GM18519 (cell line): ENCODE measurements around the gene CLASP2.

Experiments
- ATAC-seq: cut with Tn5 transposase; IDR thresholded peaks from one replicate; pipeline ENCODE4 v1.9.1; 2021; ENCODE audit warnings: mild to moderate bottlenecking, moderate library complexity; ENCODE audit not compliant: unreplicated experiment, low FRiP score

Gene CLASP2

DNA sequence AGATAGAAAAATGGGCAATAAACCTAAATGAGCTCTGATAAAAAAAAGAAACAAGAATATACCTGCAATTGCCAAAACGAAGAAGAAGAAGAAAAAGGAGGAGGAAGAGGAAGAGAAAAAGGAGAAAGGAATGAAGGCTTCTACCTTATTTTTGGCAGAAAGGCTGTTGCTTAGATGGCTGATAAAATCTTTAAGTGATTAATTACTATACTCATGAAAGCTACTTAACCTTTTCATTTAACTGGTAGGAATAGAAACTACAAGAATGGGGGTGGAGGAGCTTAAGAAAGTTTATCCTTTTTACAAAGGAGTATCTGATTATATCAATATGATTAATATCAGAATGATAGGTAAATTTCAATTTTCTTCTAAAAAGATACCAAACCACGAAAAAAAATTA, 75.2 kb downstream of the CLASP2 start:
- ATAC-seq = no peak

DNA sequence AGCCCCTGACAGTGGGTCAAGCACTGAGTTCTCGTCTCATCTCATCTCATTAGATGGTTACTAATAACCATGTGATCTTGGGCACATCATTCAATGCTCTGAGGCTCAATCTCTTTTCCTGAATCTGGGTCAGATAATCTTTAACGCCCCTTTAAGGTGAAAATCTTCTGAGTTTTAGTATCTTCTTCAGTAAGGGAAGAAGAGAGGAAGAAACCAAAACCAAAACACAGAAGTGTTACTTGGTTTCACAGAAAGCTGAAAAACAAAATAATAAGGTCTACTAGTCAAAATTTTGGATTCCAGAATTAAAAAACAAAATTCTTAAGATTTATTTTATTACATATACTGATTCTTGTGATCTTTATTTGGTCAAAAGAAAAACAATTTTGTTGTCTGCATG, 78.2 kb downstream of the CLASP2 start:
- ATAC-seq = no peak

GRCh38 chr3:33637482-33637881, 80.6 kb downstream of the CLASP2 start:
- no peak for ATAC-seq

DNA sequence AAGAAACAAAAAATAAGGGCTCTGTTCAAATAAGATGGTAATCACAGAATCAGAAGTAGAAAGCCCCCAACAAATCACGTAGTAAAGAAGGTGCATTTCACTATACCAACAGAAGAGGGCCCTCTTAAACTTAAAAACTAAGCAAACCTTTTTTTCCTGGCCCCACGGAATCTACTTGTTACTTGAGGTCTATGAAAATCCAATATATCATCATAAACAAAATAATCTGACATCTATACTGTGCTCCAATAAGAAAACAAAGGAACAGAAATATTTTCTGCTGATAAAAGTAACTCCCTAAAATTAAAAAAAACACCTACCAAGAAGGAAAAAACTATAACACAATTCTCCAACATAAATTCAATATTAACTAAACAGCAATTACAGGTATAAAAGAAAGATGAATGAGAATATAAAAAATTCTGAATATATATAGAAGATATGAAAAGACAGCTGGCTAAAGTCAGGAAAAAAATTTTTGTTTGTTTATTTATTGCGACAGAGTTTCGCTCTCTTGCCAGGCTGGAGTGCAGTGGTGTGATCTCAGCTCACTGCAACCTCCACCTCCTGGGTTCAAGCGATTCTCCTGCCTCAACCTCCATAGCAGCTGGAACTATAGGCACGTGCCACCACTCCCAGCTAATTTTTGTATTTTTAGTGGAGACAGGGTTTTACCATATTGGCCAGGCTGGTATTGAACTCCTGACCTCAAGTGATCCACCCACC, 81.8 kb downstream of the CLASP2 start:
- no peak for ATAC-seq

- no peak for ATAC-seq
Observed at GRCh38 chr3:33634262-33634661, 83.8 kb downstream of the CLASP2 start.

- ATAC-seq = no peak
Observed at GRCh38 chr3:33629219-33629618, 88.8 kb downstream of the CLASP2 start.

DNA sequence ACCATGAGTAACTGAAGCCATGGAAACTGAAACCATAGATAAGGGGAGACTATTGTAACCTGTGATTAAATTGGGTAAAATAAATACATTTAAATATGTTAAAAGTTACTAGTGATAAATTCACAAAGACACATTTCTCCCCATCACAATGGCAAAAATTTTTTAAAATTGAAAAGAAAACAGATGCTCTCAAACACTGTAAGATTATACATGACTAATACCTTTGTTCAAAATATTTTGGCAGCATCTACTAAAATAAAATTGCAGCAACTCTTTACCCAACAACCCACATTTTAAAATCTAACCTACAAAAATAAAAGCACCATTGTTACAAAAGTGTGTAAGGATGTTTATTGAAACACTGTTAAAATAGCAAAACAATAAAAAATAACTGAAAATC, 93.3 kb downstream of the CLASP2 start:
- no peak for ATAC-seq

- ATAC-seq = no peak
Observed at GRCh38 chr3:33613041-33613440, 105.0 kb downstream of the CLASP2 start.

DNA sequence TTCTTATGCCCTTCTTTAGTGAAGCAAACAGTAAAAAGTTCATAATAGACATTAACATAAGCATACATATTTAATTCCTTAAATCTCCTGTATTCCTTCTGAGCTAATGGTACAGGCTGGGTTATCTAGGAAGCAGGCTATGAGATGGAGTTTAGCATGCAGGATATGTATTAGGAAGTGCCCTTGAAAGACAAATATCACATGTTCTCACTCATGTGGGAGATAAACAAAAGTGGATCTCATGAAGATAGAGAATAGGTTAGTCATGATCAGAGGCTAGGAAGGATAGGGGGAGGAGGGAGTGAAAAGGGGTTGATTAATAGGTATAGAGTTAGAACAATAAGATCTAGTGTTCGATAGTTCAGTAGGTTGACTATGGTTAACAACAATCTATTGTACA, 105.4 kb downstream of the CLASP2 start:
- ATAC-seq = no peak

DNA sequence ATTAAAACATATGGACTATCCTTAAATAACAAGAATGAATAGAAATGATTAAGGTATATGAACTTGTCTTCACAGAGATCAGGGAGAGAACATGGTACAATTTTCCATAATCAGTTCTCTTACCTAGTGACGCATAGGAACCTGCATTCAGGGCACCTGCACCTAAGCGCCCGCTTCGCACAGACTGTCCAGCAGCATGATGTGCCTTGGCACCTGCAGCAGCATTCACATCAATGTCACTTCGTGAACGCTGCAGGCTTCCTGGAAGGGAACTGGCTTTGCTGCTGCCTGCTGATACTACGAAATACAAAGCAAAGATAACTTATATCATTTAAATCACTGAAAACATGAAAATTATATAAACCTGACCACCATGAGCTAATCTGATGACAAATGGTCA, 115.2 kb downstream of the CLASP2 start:
- ATAC-seq = no peak

DNA sequence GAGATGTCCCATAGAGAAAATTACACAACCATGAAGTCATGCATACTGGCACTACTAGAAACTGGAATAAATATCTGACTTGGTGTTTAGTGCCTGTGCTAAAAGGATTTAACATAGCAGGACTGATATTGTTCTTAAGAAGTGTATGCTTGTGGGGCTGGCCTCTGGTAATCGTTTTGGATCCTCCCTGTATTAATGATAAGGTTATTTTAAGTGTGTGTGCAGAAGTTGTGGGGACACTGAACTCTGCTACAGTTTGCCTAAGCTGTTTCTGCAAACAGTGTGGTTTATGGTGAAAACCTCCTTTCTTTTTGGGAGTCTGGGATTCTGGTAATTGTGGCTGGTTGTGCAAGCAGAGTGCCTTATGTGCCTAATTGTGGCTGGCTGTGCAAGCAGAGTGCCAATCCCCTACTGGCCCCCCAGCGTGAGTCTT, 120.8 kb downstream of the CLASP2 start:
- no peak for ATAC-seq

DNA sequence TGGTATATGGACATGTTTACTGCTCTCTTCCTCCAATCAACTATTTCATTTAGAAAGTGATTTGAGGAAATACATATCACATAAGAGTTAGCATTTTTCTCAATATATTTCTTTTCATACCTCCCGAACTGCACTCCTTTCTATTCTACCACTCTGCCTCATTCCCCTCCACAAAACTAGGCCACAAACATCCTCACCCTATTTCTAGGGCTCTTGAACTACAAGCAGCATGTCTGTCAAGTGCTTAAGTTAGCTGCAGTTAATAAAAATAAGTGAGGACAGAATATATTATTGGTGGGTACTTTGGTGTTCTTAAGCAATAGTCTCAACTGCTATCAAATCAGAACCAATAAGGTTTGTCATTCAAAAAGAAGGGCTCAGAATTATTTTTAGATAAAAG, 125.1 kb downstream of the CLASP2 start:
- no peak for ATAC-seq

GRCh38 chr3:33590541-33590940, 127.5 kb downstream of the CLASP2 start:
- no peak for ATAC-seq

GRCh38 chr3:33586402-33586801, 131.7 kb downstream of the CLASP2 start:
- ATAC-seq = no peak

DNA sequence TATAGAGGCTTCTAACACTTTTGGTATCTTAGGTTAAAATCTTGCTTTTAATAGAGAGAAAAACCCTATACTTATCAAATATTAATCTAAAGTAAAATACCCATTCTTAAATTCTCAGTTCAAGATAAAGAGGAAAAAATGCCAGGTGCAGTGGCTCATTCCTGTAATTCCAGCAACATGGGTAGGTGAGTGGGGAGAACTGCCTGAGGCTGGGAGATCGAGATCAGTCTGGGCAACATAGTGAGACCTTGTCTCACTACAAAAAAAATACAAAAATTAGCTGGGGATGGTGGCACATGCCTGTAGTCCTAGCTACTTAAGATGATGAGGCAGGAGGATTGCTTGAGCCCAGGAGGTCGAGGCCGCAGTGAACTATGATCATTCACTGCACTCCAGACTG, 135.8 kb downstream of the CLASP2 start:
- ATAC-seq = no peak

DNA sequence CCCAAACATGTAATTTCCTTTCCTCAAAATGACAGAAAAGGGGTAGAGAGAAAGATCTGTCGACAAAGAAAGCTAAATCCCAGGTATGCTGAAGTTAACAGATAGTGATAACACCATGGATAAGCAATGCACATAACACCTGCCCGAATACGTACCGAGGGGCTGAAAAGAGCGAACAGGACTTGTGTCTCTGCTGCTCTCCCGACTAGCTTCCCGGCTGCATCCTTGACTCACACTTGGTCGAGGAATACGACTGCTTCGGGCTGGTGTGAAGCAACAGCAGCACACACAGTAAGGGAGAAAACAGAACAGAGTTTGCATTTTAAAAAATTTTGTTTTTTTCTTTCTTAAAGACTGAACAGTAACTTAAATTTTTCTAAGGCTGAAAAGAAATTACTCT, 136.4 kb downstream of the CLASP2 start:
- no peak for ATAC-seq

- ATAC-seq = no peak
Observed at GRCh38 chr3:33579840-33580239, 138.2 kb downstream of the CLASP2 start.

- ATAC-seq = no peak
Observed at GRCh38 chr3:33579178-33579510, 138.9 kb downstream of the CLASP2 start.

DNA sequence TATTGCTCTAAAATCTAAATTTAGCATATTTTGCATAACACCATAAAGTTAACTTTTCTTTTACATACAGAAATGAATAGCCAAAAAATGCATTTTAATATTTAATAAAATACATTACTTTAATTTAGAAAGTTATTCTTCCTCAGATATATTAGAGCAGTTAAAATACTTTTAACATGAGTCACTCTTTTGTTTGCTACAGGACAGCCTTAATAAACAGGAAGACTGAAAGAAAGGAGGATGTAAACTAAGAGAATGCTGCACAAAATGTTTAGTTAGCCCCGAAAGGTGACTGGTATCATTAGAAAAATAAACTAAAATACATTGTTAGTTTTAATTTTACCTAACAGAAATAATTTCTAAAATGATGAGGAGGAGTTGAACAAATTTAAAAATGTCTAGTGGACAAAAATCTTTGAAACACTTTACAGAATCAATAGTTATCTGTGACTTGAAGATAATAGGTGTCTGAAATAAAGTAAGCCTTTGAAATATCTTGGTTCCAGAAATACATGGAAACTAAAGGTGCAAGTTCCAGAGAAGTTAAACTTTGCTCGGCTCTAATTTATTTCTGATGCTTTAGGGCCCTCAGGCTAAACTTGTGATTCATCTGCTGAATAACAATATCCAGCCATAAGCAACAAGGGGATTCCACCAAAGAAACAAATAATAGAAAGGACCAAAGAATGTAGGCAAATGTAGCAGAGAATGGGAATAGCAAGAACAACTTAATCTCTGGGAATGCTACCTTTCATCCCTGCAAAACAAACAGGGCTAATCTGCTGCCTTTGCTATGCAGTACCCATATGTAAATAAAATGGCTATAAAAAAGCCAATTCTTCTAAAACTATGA, 139.5 kb downstream of the CLASP2 start:
- no peak for ATAC-seq

GRCh38 chr3:33577588-33577987, 140.5 kb downstream of the CLASP2 start:
- ATAC-seq = no peak

- no peak for ATAC-seq
Observed at GRCh38 chr3:33577173-33577572, 140.9 kb downstream of the CLASP2 start.

DNA sequence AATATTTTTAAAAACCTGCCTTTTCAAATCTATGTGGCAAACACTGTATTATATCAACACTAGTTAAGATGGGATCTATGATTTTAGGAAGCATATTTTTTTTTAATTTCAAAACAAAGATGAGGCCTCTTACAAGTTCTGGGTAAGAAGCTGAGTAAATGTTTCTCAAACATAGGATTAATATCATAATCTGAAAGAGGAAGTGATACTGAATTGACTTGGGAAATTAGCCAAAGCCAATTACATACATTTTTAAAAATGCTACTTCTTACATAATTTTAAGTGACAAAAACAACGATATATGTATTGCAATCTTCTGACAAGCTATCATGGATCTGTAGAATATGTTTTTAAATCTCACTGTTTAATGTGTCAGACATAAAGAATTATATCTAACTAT, 142.7 kb downstream of the CLASP2 start:
- ATAC-seq = no peak
